GM12878 (cell line): ENCODE measurements around the gene SLC13A2.
A peak's percentile ranks its signal among the peaks of the same experiment; 100 is the strongest.

Experiments
- BRCA1 ChIP-seq: IDR thresholded peaks from 2 replicates; pipeline ENCODE4 v1.6.1; 2011; ENCODE audit warnings: low read depth, low read length, improper control_type of control experiment
- CHD2 ChIP-seq: IDR thresholded peaks from 2 replicates; pipeline ENCODE4 v1.6.1; 2011; ENCODE audit warnings: low read depth, low read length, improper control_type of control experiment, borderline replicate concordance
- JUNB ChIP-seq: IDR thresholded peaks from 2 replicates; pipeline ENCODE4 v1.6.1; 2016; ENCODE audit warnings: antibody characterized with exemption, mild to moderate bottlenecking
- MTA2 ChIP-seq: fragments of 450-650 bp; IDR thresholded peaks from 2 replicates; pipeline ENCODE4 v1.6.1; 2016; ENCODE audit warnings: low read depth, mild to moderate bottlenecking, moderate library complexity
- MTA3 ChIP-seq: IDR thresholded peaks from 2 replicates; pipeline ENCODE4 v1.6.1; 2012; ENCODE audit warnings: low read length, inconsistent platforms, borderline replicate concordance
- NFIC ChIP-seq: IDR thresholded peaks from 2 replicates; pipeline ENCODE4 v1.6.1; 2012; ENCODE audit warnings: low read depth, mild to moderate bottlenecking, inconsistent platforms, low read length, moderate library complexity
- NFYA ChIP-seq: IDR thresholded peaks from 2 replicates; pipeline ENCODE4 v1.6.1; 2011; ENCODE audit warnings: low read depth, mild to moderate bottlenecking, low read length, improper control_type of control experiment, borderline replicate concordance
- POLR2A ChIP-seq: IDR thresholded peaks from 2 replicates; pipeline ENCODE4 v1.6.1; 2011; ENCODE audit warnings: low read depth, mild to moderate bottlenecking, low read length
- SMAD1 ChIP-seq: fragments of 450-650 bp; IDR thresholded peaks from 2 replicates; pipeline ENCODE4 v1.6.1; 2018; ENCODE audit warnings: mild to moderate bottlenecking, low read depth; ENCODE audit not compliant: partially characterized antibody
- SPI1 ChIP-seq: IDR thresholded peaks from 2 replicates; pipeline ENCODE4 v1.6.1; 2011; ENCODE audit warnings: low read depth, mild to moderate bottlenecking, low read length, moderate library complexity, borderline replicate concordance; ENCODE audit not compliant: insufficient read depth
- STAT3 ChIP-seq: IDR thresholded peaks from 2 replicates; pipeline ENCODE4 v1.6.1; 2011; ENCODE audit warnings: low read depth, low read length, improper control_type of control experiment
- TF ChIP-seq, protein P1 (sequence below), 3 experiments: IDR thresholded peaks in 2 of 3; conservative IDR thresholded peaks in 1 of 3; 2 replicates each; pipeline ENCODE4 v1.5.1; 2011; ENCODE audit warnings: low read depth in 3 of 3, low read length in 3 of 3, mild to moderate bottlenecking in 3 of 3, control low read depth in 2 of 3, moderate library complexity in 2 of 3, inconsistent platforms in 1 of 3, mixed read lengths in 1 of 3; ENCODE audit not compliant: control insufficient read depth in 2 of 3, insufficient read depth in 1 of 3; ENCODE audit errors: extremely low read depth in 1 of 3

DNA sequence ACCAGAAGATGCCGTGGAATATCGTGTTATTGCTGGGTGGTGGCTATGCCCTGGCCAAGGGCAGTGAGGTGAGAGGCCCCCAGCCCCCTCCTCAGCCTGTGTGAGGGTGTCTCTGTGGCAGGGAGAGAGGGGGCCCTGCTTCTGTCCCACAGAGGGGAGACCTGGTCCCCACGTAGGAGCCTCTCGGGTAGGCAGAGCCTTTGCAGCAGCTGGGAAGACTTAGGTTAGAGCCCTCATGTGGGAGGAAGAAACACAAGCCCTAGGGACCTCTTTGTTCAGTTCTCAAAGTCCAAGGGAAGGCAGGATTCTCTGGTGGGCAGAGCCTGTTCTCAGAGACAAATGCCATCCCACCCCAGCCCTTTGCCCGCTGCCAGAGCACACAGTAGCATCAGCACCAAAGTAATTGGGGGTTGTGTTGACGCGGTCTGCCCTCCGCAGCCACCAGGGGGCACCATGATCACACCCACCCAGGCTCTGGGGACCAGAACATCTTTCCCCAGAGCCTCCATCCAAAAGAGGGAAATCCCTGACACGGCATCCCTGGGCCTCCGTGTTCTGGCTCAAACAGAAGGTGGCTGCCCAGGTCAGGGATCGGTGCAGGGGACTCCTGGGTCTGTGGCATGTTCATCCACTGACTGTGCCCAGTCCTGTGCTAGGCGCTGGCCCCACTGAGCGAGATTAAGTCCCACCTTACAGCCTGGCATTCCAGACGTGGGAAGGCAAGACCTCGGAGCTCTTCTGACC is 21.2 kb downstream of the SLC13A2 start:
- TF ChIP-seq POLR2A (no peak), MTA2 (no peak), STAT3 (no peak), SMAD1 (no peak), CHD2 (0 out of 2 replicates have a peak, but pooled peaks have one; percentile 18), JUNB (no peak), BRCA1 (no peak), SPI1 (no peak), NFYA (no peak), MTA3 (no peak), NFIC (no peak)
- TF ChIP-seq, protein P1, sequence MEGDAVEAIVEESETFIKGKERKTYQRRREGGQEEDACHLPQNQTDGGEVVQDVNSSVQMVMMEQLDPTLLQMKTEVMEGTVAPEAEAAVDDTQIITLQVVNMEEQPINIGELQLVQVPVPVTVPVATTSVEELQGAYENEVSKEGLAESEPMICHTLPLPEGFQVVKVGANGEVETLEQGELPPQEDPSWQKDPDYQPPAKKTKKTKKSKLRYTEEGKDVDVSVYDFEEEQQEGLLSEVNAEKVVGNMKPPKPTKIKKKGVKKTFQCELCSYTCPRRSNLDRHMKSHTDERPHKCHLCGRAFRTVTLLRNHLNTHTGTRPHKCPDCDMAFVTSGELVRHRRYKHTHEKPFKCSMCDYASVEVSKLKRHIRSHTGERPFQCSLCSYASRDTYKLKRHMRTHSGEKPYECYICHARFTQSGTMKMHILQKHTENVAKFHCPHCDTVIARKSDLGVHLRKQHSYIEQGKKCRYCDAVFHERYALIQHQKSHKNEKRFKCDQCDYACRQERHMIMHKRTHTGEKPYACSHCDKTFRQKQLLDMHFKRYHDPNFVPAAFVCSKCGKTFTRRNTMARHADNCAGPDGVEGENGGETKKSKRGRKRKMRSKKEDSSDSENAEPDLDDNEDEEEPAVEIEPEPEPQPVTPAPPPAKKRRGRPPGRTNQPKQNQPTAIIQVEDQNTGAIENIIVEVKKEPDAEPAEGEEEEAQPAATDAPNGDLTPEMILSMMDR (IDR thresholded peaks at IDR 0.05 in 2 of 3, conservative IDR thresholded peaks at IDR 0.05 in 1 of 3; ENCODE audit: control insufficient read depth in 2 of 3, extremely low read depth in 1 of 3, insufficient read depth in 1 of 3, low read depth in 3 of 3, low read length in 3 of 3), result peak; percentile 91 to 99 (median 92); a peak in 5 of 6 replicates
